IMR-90 (cell line): ENCODE results near the gene NEO1.

Experiments
- MXI1 ChIP-seq: IDR thresholded peaks from 2 replicates; pipeline ENCODE4 v1.6.1; 2012; ENCODE audit warnings: low read depth, mild to moderate bottlenecking, low read length, moderate library complexity, borderline replicate concordance
- POLR2A ChIP-seq: IDR thresholded peaks from 2 replicates; pipeline ENCODE4 v1.6.1; 2012; ENCODE audit warnings: mild to moderate bottlenecking, low read depth, low read length
- TF ChIP-seq, protein P1 (sequence below): conservative IDR thresholded peaks from 2 replicates; pipeline ENCODE4 v1.5.1; 2012; ENCODE audit warnings: mild to moderate bottlenecking, low read depth, low read length, improper control_type of control experiment
- TF ChIP-seq, protein P2 (sequence below): fragments of 150-350 bp; IDR thresholded peaks from 2 replicates; pipeline ENCODE4 v1.6.1; 2017; ENCODE audit warnings: mild to moderate bottlenecking, antibody characterized with exemption, low read length, low read depth
- TF ChIP-seq, protein P3 (sequence below): fragments of 150-350 bp; IDR thresholded peaks from 2 replicates; pipeline ENCODE4 v1.6.1; 2016; ENCODE audit warnings: low read depth, mild to moderate bottlenecking, low read length, moderate library complexity, borderline replicate concordance

DNA sequence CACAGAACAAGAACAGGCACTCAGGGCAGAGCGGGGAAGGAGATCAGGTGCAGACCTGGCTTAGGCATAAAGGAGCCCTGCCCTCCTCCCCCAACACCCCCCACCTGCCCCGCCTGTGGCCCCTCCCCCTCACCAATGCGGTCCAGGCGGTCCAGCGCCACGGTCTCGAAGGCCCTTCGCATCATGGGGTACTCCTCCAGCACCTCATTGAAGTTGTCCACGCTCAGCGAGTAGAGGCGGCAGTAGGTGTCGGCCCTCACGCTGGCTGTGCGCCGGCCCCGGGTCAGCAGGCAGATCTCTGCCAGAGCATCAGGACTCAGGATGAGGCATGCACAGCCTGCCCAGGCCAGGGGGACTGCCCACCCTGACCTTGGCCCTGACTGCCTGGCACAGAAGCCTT, 271.7 kb downstream of the NEO1 start:
- TF ChIP-seq, protein P1, sequence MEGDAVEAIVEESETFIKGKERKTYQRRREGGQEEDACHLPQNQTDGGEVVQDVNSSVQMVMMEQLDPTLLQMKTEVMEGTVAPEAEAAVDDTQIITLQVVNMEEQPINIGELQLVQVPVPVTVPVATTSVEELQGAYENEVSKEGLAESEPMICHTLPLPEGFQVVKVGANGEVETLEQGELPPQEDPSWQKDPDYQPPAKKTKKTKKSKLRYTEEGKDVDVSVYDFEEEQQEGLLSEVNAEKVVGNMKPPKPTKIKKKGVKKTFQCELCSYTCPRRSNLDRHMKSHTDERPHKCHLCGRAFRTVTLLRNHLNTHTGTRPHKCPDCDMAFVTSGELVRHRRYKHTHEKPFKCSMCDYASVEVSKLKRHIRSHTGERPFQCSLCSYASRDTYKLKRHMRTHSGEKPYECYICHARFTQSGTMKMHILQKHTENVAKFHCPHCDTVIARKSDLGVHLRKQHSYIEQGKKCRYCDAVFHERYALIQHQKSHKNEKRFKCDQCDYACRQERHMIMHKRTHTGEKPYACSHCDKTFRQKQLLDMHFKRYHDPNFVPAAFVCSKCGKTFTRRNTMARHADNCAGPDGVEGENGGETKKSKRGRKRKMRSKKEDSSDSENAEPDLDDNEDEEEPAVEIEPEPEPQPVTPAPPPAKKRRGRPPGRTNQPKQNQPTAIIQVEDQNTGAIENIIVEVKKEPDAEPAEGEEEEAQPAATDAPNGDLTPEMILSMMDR, result no peak
- TF ChIP-seq, protein P2, sequence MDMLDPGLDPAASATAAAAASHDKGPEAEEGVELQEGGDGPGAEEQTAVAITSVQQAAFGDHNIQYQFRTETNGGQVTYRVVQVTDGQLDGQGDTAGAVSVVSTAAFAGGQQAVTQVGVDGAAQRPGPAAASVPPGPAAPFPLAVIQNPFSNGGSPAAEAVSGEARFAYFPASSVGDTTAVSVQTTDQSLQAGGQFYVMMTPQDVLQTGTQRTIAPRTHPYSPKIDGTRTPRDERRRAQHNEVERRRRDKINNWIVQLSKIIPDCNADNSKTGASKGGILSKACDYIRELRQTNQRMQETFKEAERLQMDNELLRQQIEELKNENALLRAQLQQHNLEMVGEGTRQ, result no peak
- TF ChIP-seq MXI1 (no peak), POLR2A (no peak)
- TF ChIP-seq, protein P3, sequence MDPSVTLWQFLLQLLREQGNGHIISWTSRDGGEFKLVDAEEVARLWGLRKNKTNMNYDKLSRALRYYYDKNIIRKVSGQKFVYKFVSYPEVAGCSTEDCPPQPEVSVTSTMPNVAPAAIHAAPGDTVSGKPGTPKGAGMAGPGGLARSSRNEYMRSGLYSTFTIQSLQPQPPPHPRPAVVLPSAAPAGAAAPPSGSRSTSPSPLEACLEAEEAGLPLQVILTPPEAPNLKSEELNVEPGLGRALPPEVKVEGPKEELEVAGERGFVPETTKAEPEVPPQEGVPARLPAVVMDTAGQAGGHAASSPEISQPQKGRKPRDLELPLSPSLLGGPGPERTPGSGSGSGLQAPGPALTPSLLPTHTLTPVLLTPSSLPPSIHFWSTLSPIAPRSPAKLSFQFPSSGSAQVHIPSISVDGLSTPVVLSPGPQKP, result no peak
